ENCODE measurements around the gene FAM53B. TPM values are rescaled to one million over a fixed set of nuclear protein-coding genes. Genes with fewer than 3 reads are reported as not detected.

Gene FAM53B
- total RNA-seq, 1 experiment from 2014 or later: 18.3 TPM

DNA sequence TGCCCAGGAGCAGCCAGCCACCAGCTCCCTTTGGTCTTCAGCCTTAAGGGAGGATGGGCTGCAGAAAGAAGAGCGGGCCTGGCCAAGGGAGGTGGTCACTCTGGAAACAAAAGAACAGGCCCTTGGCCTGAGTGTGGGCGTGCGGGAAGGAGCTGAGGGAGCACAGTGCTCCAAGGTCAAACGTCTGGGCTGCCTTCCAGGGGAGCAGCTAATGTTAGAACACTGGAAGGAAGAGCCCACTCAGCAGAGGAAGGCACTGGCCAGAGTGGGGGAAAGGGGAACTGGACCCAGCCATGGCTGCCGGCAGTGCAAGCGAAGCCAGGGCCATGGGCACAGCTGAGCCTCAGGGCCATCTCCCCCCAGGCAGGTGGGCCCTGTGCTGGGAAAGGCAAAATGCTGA is 42.7 kb downstream of the FAM53B start:
- Histone ChIP-seq H3K4me3 (ENCODE audit: low read depth, low read length, poor library complexity, severe bottlenecking) (no peak overlapping the region), H3K36me3 (ENCODE audit: insufficient read depth, low read length, poor library complexity, severe bottlenecking) (no peaks in the 10 kb centered on the region), H3K27me3 (replicated peaks; ENCODE audit: insufficient read depth, low read depth, low read length, poor library complexity) (no peaks in the 10 kb centered on the region), H3K27ac (ENCODE audit: low read depth, low read length, poor library complexity, severe bottlenecking) (no peak overlapping the region), H3K4me1 (ENCODE audit: insufficient read depth, low read length, poor library complexity, severe bottlenecking) (no peaks in the 10 kb centered on the region), H3K9me3 (ENCODE audit: low read depth, low read length, poor library complexity, severe bottlenecking) (no peaks in the 10 kb centered on the region)
- DNase-seq (ENCODE audit: low spot score): no peak
- TF ChIP-seq, protein P1, sequence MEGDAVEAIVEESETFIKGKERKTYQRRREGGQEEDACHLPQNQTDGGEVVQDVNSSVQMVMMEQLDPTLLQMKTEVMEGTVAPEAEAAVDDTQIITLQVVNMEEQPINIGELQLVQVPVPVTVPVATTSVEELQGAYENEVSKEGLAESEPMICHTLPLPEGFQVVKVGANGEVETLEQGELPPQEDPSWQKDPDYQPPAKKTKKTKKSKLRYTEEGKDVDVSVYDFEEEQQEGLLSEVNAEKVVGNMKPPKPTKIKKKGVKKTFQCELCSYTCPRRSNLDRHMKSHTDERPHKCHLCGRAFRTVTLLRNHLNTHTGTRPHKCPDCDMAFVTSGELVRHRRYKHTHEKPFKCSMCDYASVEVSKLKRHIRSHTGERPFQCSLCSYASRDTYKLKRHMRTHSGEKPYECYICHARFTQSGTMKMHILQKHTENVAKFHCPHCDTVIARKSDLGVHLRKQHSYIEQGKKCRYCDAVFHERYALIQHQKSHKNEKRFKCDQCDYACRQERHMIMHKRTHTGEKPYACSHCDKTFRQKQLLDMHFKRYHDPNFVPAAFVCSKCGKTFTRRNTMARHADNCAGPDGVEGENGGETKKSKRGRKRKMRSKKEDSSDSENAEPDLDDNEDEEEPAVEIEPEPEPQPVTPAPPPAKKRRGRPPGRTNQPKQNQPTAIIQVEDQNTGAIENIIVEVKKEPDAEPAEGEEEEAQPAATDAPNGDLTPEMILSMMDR (conservative IDR thresholded peaks at IDR 0.05; ENCODE audit: low read depth, low read length): no peak
- TF ChIP-seq EZH2 (IDR thresholded peaks at IDR 0.05; ENCODE audit: borderline replicate concordance, low read depth, low read length, poor library complexity, severe bottlenecking): no peak
- ChIA-PET CTCF (no interaction called here), POLR2A (ENCODE audit: low non-redundant PET) (no interaction called here)
- intact Hi-C loops (cut with micrococcal nuclease; ENCODE audit: unreplicated experiment): no loop called here
- BruUV-seq (replicated peaks): no TSS peak

DNA sequence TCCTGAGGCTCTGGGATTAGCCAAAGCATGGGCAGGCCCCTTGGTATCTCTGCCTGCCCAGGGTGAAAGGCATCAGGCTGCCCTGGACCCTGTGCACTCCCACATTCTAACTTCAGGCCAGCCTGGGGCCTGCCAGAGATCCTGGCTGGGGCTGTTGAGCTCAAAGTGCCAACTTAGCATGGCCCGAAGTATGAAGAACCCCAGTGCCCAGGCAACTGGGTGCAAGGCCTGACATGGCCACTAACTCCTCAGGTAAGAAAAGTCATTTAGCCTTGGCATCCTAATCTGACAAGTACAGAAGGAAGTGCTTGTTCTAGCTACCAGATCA is 43.2 kb downstream of the FAM53B start:
- no peaks in the 10 kb centered on the region for H3K36me3 ChIP-seq (ENCODE audit: insufficient read depth, low read length, poor library complexity, severe bottlenecking)
- intact Hi-C loops (cut with micrococcal nuclease; ENCODE audit: unreplicated experiment): no loop called here
- H3K27me3 ChIP-seq (replicated peaks; ENCODE audit: insufficient read depth, low read depth, low read length, poor library complexity): no peaks in the 10 kb centered on the region
- no peak for DNase-seq (ENCODE audit: low spot score)
- no peaks in the 10 kb centered on the region for H3K9me3 ChIP-seq (ENCODE audit: low read depth, low read length, poor library complexity, severe bottlenecking)
- TF ChIP-seq, protein P1 (conservative IDR thresholded peaks at IDR 0.05; ENCODE audit: low read depth, low read length): no peak
- TF ChIP-seq EZH2 (IDR thresholded peaks at IDR 0.05; ENCODE audit: borderline replicate concordance, low read depth, low read length, poor library complexity, severe bottlenecking): no peak
- no peak overlapping the region for H3K27ac ChIP-seq (ENCODE audit: low read depth, low read length, poor library complexity, severe bottlenecking)
- CTCF ChIA-PET: no interaction called here
- H3K4me1 ChIP-seq (ENCODE audit: insufficient read depth, low read length, poor library complexity, severe bottlenecking): no peaks in the 10 kb centered on the region
- BruUV-seq (replicated peaks): no TSS peak
- POLR2A ChIA-PET (ENCODE audit: low non-redundant PET): no interaction called here
- no peak overlapping the region for H3K4me3 ChIP-seq (ENCODE audit: low read depth, low read length, poor library complexity, severe bottlenecking)

DNA sequence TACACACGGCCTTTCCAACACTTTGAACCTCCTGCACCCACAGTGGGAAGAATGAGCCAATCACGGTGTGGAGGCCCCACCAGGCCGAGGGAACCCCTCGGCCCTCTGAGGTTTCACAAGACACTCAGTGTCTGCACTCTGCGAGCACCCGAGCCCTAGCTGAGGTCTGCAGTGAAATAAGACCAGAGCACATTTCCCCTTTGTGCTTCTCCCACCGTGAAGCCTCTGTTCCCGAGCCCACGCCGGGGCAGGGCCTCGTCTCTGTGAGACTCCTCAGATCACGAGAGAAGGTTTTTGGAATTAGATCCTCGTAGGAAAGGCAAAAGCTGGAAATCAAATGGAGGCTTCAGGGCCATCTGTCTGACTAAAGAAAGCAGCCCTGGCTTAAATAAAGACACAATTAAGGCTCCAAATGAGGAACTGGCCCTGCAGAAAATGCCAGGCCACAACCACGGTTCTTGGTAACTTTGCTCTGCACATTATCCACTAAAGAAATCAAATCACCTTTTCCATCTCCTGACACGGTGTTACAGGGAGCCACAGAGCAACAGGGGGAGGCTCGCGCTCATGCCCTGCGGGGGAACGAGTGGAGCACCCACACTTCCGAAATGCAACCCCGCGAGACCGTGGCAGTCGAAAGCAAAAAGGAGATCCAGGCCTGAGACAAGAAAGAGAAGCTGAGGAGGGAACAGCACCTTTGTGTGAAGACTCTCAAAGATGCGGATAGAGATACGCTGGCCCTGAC is 43.7 kb downstream of the FAM53B start:
- no peak for TF ChIP-seq EZH2 (IDR thresholded peaks at IDR 0.05; ENCODE audit: borderline replicate concordance, low read depth, low read length, poor library complexity, severe bottlenecking)
- TF ChIP-seq, protein P1 (conservative IDR thresholded peaks at IDR 0.05; ENCODE audit: low read depth, low read length): no peak
- Histone ChIP-seq H3K9me3 (ENCODE audit: low read depth, low read length, poor library complexity, severe bottlenecking) (no peaks in the 10 kb centered on the region), H3K27ac (ENCODE audit: low read depth, low read length, poor library complexity, severe bottlenecking) (no peak overlapping the region), H3K4me3 (ENCODE audit: low read depth, low read length, poor library complexity, severe bottlenecking) (no peak overlapping the region), H3K27me3 (replicated peaks; ENCODE audit: insufficient read depth, low read depth, low read length, poor library complexity) (no peaks in the 10 kb centered on the region), H3K4me1 (ENCODE audit: insufficient read depth, low read length, poor library complexity, severe bottlenecking) (no peaks in the 10 kb centered on the region), H3K36me3 (ENCODE audit: insufficient read depth, low read length, poor library complexity, severe bottlenecking) (no peaks in the 10 kb centered on the region)
- CTCF ChIA-PET: no interaction called here
- POLR2A ChIA-PET (ENCODE audit: low non-redundant PET): no interaction called here
- BruUV-seq (replicated peaks): no TSS peak
- DNase-seq (ENCODE audit: low spot score): no peak
- intact Hi-C loops (cut with micrococcal nuclease; ENCODE audit: unreplicated experiment): no loop called here

Measured in A673 (cell line).